ENCODE results near the gene CYB5A. TPM values are rescaled to one million over a fixed set of nuclear protein-coding genes. Genes with fewer than 3 reads are reported as not detected.
"Not testable (repeated sequence)": the region's sequence is repeated elsewhere in the genome, so short reads cannot be mapped to it uniquely, and the experiment has no call there.

Gene CYB5A
- 103 TPM for total RNA-seq
- long read RNA-seq, transcript CYB5A-202 (5 exons, 3,283 nt) = major isoform, 129 of 150 reads
- long read RNA-seq, partial matches to known transcripts = 4 of 150 reads
- long read RNA-seq, other reads (novel, unspliced or antisense) = 15 of 150 reads

GRCh38 chr18:74291771-74292540 is at the start of gene CYB5A:
Gene CYB5A (minus strand): TSS chr18:74291963. CDS start chr18:74291875, 88 bp downstream.
- intact Hi-C loops (cut with micrococcal nuclease) = no loop called here

GRCh38 chr18:74337912-74338309 is 46.1 kb upstream of the CYB5A start:
- ATAC-seq (no peak), DNase-seq (no peak)
- intact Hi-C loops (cut with micrococcal nuclease) = no loop called here

More at GRCh38 chr18:74291771-74292540, at the start of gene CYB5A:
- DNase-seq (peak; percentile 99), ATAC-seq (peak; percentile 99)

- intact Hi-C loops (cut with micrococcal nuclease) = no loop called here
- DNase-seq (no peak), ATAC-seq (no peak)
These were observed 45.6 kb upstream of the CYB5A start for GRCh38 chr18:74337155-74337911.

- ATAC-seq = no peak
- DNase-seq = no peak
- intact Hi-C loops (cut with micrococcal nuclease) = no loop called here
These were observed 44.9 kb upstream of the CYB5A start for GRCh38 chr18:74336656-74337055.

GRCh38 chr18:74334242-74334893 is 42.6 kb upstream of the CYB5A start:
- DNase-seq (no peak), ATAC-seq (no peak)
- intact Hi-C loops (cut with micrococcal nuclease) = no loop called here

GRCh38 chr18:74333091-74333490 is 41.3 kb upstream of the CYB5A start:
- intact Hi-C loops (cut with micrococcal nuclease) = no loop called here
- ATAC-seq = peak; percentile 45
- DNase-seq = no peak

- intact Hi-C loops (cut with micrococcal nuclease) = no loop called here
- ATAC-seq (peak; percentile 67), DNase-seq (no peak)
These were observed 39.6 kb upstream of the CYB5A start for GRCh38 chr18:74331404-74331803.

- intact Hi-C loops (cut with micrococcal nuclease) = no loop called here
- ATAC-seq (no peak), DNase-seq (no peak)
These were observed 38.0 kb upstream of the CYB5A start for GRCh38 chr18:74329688-74330205.

GRCh38 chr18:74328206-74328605 is 36.4 kb upstream of the CYB5A start:
- intact Hi-C loops (cut with micrococcal nuclease) = no loop called here
- DNase-seq (no peak), ATAC-seq (no peak)

GRCh38 chr18:74326791-74327190 is 35.0 kb upstream of the CYB5A start:
- ATAC-seq; intact Hi-C loops (cut with micrococcal nuclease); DNase-seq: not testable (repeated sequence)

- intact Hi-C loops (cut with micrococcal nuclease) = no loop called here
- no peak for DNase-seq
- ATAC-seq = no peak
These were observed 34.5 kb upstream of the CYB5A start for GRCh38 chr18:74326231-74326630.

- ATAC-seq (no peak), DNase-seq (no peak)
- intact Hi-C loops (cut with micrococcal nuclease) = no loop called here
These were observed 24.8 kb upstream of the CYB5A start for GRCh38 chr18:74316257-74317170.

GRCh38 chr18:74315464-74316256 is 23.9 kb upstream of the CYB5A start, which contains the start of gene C18orf63:
Gene C18orf63 (plus strand): TSS chr18:74315839. CDS start chr18:74317866, 2,027 bp downstream.
- no peak for ATAC-seq
- no peak for DNase-seq

GRCh38 chr18:74314759-74315463 is 23.1 kb upstream of the CYB5A start:
- ATAC-seq (peak; percentile 76), DNase-seq (peak; percentile 52)
- intact Hi-C loops (cut with micrococcal nuclease) = no loop called here

More at GRCh38 chr18:74315464-74316256, 23.9 kb upstream of the CYB5A start, which contains the start of gene C18orf63:
- intact Hi-C loops (cut with micrococcal nuclease) = no loop called here

GRCh38 chr18:74311000-74311399 is 19.2 kb upstream of the CYB5A start:
- intact Hi-C loops (cut with micrococcal nuclease) = no loop called here
- peak; percentile 84 for ATAC-seq
- DNase-seq = no peak

- intact Hi-C loops (cut with micrococcal nuclease) = no loop called here
- ATAC-seq = peak; percentile 55
- no peak for DNase-seq
These were observed 18.6 kb upstream of the CYB5A start for GRCh38 chr18:74310411-74310810.

- intact Hi-C loops (cut with micrococcal nuclease) = no loop called here
- ATAC-seq (no peak), DNase-seq (no peak)
These were observed 12.2 kb upstream of the CYB5A start for GRCh38 chr18:74303936-74304335.

Data from left ventricle myocardium superior (tissue), 1 donor.